ENCODE measurements around the gene SPEM2.

The SPEM2 gene

GRCh38 chr17:7425316-7425715 lies at the start of gene SPEM2:
TSS of gene SPEM2 (plus strand) at chr17:7425616. CDS start at chr17:7425689, 73 bp downstream.
- DNase-seq: no peak
- TF ChIP-seq POLR2A (IDR thresholded peaks at IDR 0.05; ENCODE audit: low read length): no peak
- no peak for TF ChIP-seq GATA1 (IDR thresholded peaks at IDR 0.05; ENCODE audit: low read depth, low read length)

- TF ChIP-seq GATA1 (IDR thresholded peaks at IDR 0.05; ENCODE audit: low read depth, low read length) (no peak), POLR2A (IDR thresholded peaks at IDR 0.05; ENCODE audit: low read length) (no peak)
Measured at GRCh38 chr17:7379134-7379533, 46.3 kb upstream of the SPEM2 start.

GRCh38 chr17:7380321-7380720 lies 45.1 kb upstream of the SPEM2 start:
- TF ChIP-seq POLR2A (IDR thresholded peaks at IDR 0.05; ENCODE audit: low read length) (no peak), GATA1 (IDR thresholded peaks at IDR 0.05; ENCODE audit: low read depth, low read length) (no peak)
- DNase-seq: no peak

More at GRCh38 chr17:7379134-7379533, 46.3 kb upstream of the SPEM2 start:
- DNase-seq: no peak

- no peak for DNase-seq
- TF ChIP-seq GATA1 (IDR thresholded peaks at IDR 0.05; ENCODE audit: low read depth, low read length) (no peak), POLR2A (IDR thresholded peaks at IDR 0.05; ENCODE audit: low read length) (no peak)
Measured at GRCh38 chr17:7380855-7381683, 44.3 kb upstream of the SPEM2 start, which contains the start of gene TNK1. TSS of gene TNK1 (plus strand) at chr17:7381089. CDS start at chr17:7382927, 1,838 bp downstream.

- no peak for DNase-seq
- no peak for TF ChIP-seq GATA1 (IDR thresholded peaks at IDR 0.05; ENCODE audit: low read depth, low read length)
- no peak for TF ChIP-seq POLR2A (IDR thresholded peaks at IDR 0.05; ENCODE audit: low read length)
Measured at GRCh38 chr17:7382901-7383300, 42.5 kb upstream of the SPEM2 start.

GRCh38 chr17:7383371-7383741 lies 42.1 kb upstream of the SPEM2 start:
- DNase-seq: no peak
- TF ChIP-seq POLR2A (IDR thresholded peaks at IDR 0.05; ENCODE audit: low read length) (no peak), GATA1 (IDR thresholded peaks at IDR 0.05; ENCODE audit: low read depth, low read length) (no peak)

GRCh38 chr17:7383742-7384488 lies 41.5 kb upstream of the SPEM2 start:
- DNase-seq: peak; percentile 45 to 68
- TF ChIP-seq GATA1 (IDR thresholded peaks at IDR 0.05; ENCODE audit: low read depth, low read length): no peak
- TF ChIP-seq POLR2A (IDR thresholded peaks at IDR 0.05; ENCODE audit: low read length): no peak

GRCh38 chr17:7384489-7385081 lies 40.8 kb upstream of the SPEM2 start:
- DNase-seq: no peak
- no peak for TF ChIP-seq POLR2A (IDR thresholded peaks at IDR 0.05; ENCODE audit: low read length)
- TF ChIP-seq GATA1 (IDR thresholded peaks at IDR 0.05; ENCODE audit: low read depth, low read length): no peak

GRCh38 chr17:7388856-7389255 lies 36.6 kb upstream of the SPEM2 start:
- DNase-seq: no peak
- TF ChIP-seq POLR2A (IDR thresholded peaks at IDR 0.05; ENCODE audit: low read length) (no peak), GATA1 (IDR thresholded peaks at IDR 0.05; ENCODE audit: low read depth, low read length) (no peak)

- TF ChIP-seq GATA1 (IDR thresholded peaks at IDR 0.05; ENCODE audit: low read depth, low read length): no peak
- no peak for TF ChIP-seq POLR2A (IDR thresholded peaks at IDR 0.05; ENCODE audit: low read length)
- no peak for DNase-seq
Measured at GRCh38 chr17:7389924-7390910, 35.2 kb upstream of the SPEM2 start.

GRCh38 chr17:7391307-7391706 lies 34.1 kb upstream of the SPEM2 start:
- no peak for TF ChIP-seq POLR2A (IDR thresholded peaks at IDR 0.05; ENCODE audit: low read length)
- no peak for TF ChIP-seq GATA1 (IDR thresholded peaks at IDR 0.05; ENCODE audit: low read depth, low read length)
- DNase-seq: no peak

- TF ChIP-seq POLR2A (IDR thresholded peaks at IDR 0.05; ENCODE audit: low read length): no peak
- no peak for TF ChIP-seq GATA1 (IDR thresholded peaks at IDR 0.05; ENCODE audit: low read depth, low read length)
- no peak for DNase-seq
Measured at GRCh38 chr17:7392696-7393612, 32.5 kb upstream of the SPEM2 start.

All from erythroblast (primary cell).